Ovary (tissue), 3 donors: ENCODE results near the gene HOXA5.

Experiments
- CTCF ChIP-seq, 3 donors: fragments of 450-650 bp in 2 of 3; fragments of 200-600 bp in 1 of 3; IDR thresholded peaks; one replicate each; pipeline versions ENCODE4 v1.5.1 to v1.8.0; 2016 to 2022; ENCODE audit warnings: antibody characterized with exemption in 3 of 3, mild to moderate bottlenecking in 1 of 3
- EP300 ChIP-seq: sonication (generic); formaldehyde crosslinking; IDR thresholded peaks from one replicate; pipeline ENCODE4 v1.6.1; 2017; ENCODE audit warnings: antibody characterized with exemption
- POLR2A ChIP-seq: fragments of 450-650 bp; IDR thresholded peaks from one replicate; pipeline ENCODE4 v1.6.1; 2017; ENCODE audit warnings: antibody characterized with exemption, mild to moderate bottlenecking, moderate library complexity
- donor health status: DM: no; HTN: no; CAD: no.

- no peak for TF ChIP-seq POLR2A
- no peak for TF ChIP-seq EP300
- no peak for TF ChIP-seq CTCF (IDR thresholded peaks at IDR 0.05)
Observed at GRCh38 chr7:27106901-27107240, 36.6 kb downstream of the HOXA5 start.
